K562 (cell line): ENCODE results near the gene ORC1. TPM values are rescaled to one million over a fixed set of nuclear protein-coding genes. Genes with fewer than 3 reads are reported as not detected.

Experiments
- BACH1 ChIP-seq: fragments of 200-800 bp; sonication (Bioruptor generic); IDR thresholded peaks from 2 replicates; pipeline ENCODE4 v1.6.1; 2016; ENCODE audit warnings: missing genetic modification characterization, missing compliant biosample characterization
- HMBOX1 ChIP-seq: sonication (generic); IDR thresholded peaks from 2 replicates; pipeline ENCODE4 v1.6.1; 2016
- MLLT1 ChIP-seq, 2 experiments: fragments of 450-650 bp; IDR thresholded peaks; 2 replicates each; pipeline ENCODE4 v1.6.1; 2016
- MNT ChIP-seq, 2 experiments: fragments of 450-650 bp; conservative IDR thresholded peaks; 2 replicates each; pipeline ENCODE4 v1.6.1; 2017; ENCODE audit warnings: mild to moderate bottlenecking in 2 of 2, moderate library complexity in 2 of 2
- NCOR1 ChIP-seq: fragments of 450-650 bp; IDR thresholded peaks from 2 replicates; pipeline ENCODE4 v1.6.1; 2016; ENCODE audit warnings: mild to moderate bottlenecking, moderate library complexity
- NFATC3 ChIP-seq: fragments of 450-650 bp; IDR thresholded peaks from 2 replicates; pipeline ENCODE4 v1.6.1; 2017; ENCODE audit warnings: mild to moderate bottlenecking
- RBFOX2 ChIP-seq: fragments of 200-400 bp; formaldehyde crosslinking; IDR thresholded peaks from 2 replicates; pipeline ENCODE4 v1.6.1; 2017; ENCODE audit warnings: low read depth, mild to moderate bottlenecking, low read length, moderate library complexity
- RFX5 ChIP-seq: IDR thresholded peaks from 2 replicates; pipeline ENCODE4 v1.6.1; 2011; ENCODE audit warnings: low read depth, mild to moderate bottlenecking, improper control_type of control experiment, low read length
- SMAD2 ChIP-seq: fragments of 150-350 bp; IDR thresholded peaks from 2 replicates; pipeline ENCODE4 v1.6.1; 2014; ENCODE audit warnings: low read depth, mild to moderate bottlenecking, low read length
- SMARCA4 ChIP-seq: fragments of 450-650 bp; IDR thresholded peaks from 2 replicates; pipeline ENCODE4 v1.6.1; 2016
- SRF ChIP-seq, 2 experiments: fragments of 250-450, 450-650 bp in 1 of 2; sonication (Bioruptor Pico) in 1 of 2; sonication (generic) in 1 of 2; formaldehyde crosslinking; IDR thresholded peaks; 2 replicates each; pipeline versions ENCODE4 v1.5.0 to v1.5.1; 2020 to 2022; ENCODE audit warnings: mild to moderate bottlenecking in 1 of 2, missing genetic modification reagents in 1 of 2
- UBTF ChIP-seq, 2 experiments: IDR thresholded peaks; 2 replicates each; pipeline ENCODE4 v1.6.1; 2012; ENCODE audit warnings: improper control_type of control experiment in 2 of 2, low read depth in 2 of 2, low read length in 2 of 2, borderline replicate concordance in 1 of 2
- XRCC3 ChIP-seq: fragments of 450-650 bp; IDR thresholded peaks from 2 replicates; pipeline ENCODE4 v1.6.1; 2017; ENCODE audit warnings: mild to moderate bottlenecking, moderate library complexity
- ZMIZ1 ChIP-seq, 2 experiments: fragments of 150-350 bp in 1 of 2; IDR thresholded peaks; 2 replicates each; pipeline ENCODE4 v1.6.1; 2012 to 2016; ENCODE audit warnings: low read depth in 2 of 2, low read length in 2 of 2, mild to moderate bottlenecking in 1 of 2, moderate library complexity in 1 of 2
- ZNF639 ChIP-seq, 2 experiments: fragments of 200-800 bp in 1 of 2; sonication (Bioruptor generic) in 1 of 2; sonication (generic) in 1 of 2; formaldehyde crosslinking in 1 of 2; IDR thresholded peaks in 1 of 2; conservative IDR thresholded peaks in 1 of 2; 2 replicates each; pipeline versions ENCODE4 v1.5.0 to v1.6.1; 2016 to 2020; ENCODE audit warnings: missing compliant biosample characterization in 1 of 2, missing genetic modification characterization in 1 of 2, missing genetic modification reagents in 1 of 2
- polyA plus RNA-seq, 8 experiments: library from polyadenylated mRNA; depleted of rRNA in 4 of 8; stranded (reverse) in 5 of 8; unstranded in 3 of 8; fragments of >200 nt; fragmentation: Nextera tagmentation in 2 of 8; fragmentation: Illumina TruSeq in 1 of 8; extraction: Ambion mirVana in 2 of 8; extraction: Trizol in 1 of 8; gene quantifications; 2 replicates each; pipeline versions ENCODE4 v1.2.1 to v1.2.3, GENCODE V29; 2011 to 2014; ENCODE audit warnings: inconsistent platforms in 1 of 8, missing spikeins in 1 of 8
- total RNA-seq, 7 experiments: library from RNA; depleted of rRNA in 6 of 7; stranded (reverse); fragments of >200 nt in 6 of 7; fragmentation: Illumina TruSeq in 2 of 7; extraction: Trizol in 2 of 7; gene quantifications; 2 replicates each; pipeline versions ENCODE4 v1.2.1 to v1.2.3, GENCODE V29; 2011 to 2021; ENCODE audit warnings: low replicate concordance in 1 of 7

ORC1 gene
- total and polyA plus RNA-seq, 9 of the 15 experiments (the other 6 are each of a cell fraction or from before 2014, with no cell fraction given) = 26.4 to 91.6 (median 69.7) TPM

- TF ChIP-seq RFX5 = peak; percentile 27; the same call in 1 of the 2 replicates
- no peak for TF ChIP-seq ZNF639 (CRISPR knock-in tag; conservative IDR thresholded peaks at IDR 0.05 in 1 of 2, IDR thresholded peaks at IDR 0.05 in 1 of 2)
- TF ChIP-seq SMARCA4 = no peak
- TF ChIP-seq RBFOX2 = no peak
- 0 out of 4 replicates have a peak, but pooled peaks of 1 of the 2 experiments have one; percentile 21 for TF ChIP-seq ZMIZ1 (IDR thresholded peaks at IDR 0.05; ENCODE audit: low read depth in 2 of 2, low read length in 2 of 2)
- TF ChIP-seq NCOR1 = peak; percentile 25; the same call in 1 of the 2 replicates
- no peak for TF ChIP-seq XRCC3
- no peak for TF ChIP-seq SMAD2
- TF ChIP-seq BACH1 (tag) = peak; percentile 95
- TF ChIP-seq MLLT1 (IDR thresholded peaks at IDR 0.05) = peak; percentile 47 to 60; a peak in 1 of 4 replicates
- TF ChIP-seq UBTF (IDR thresholded peaks at IDR 0.05; ENCODE audit: borderline replicate concordance in 1 of 2, low read depth in 2 of 2, low read length in 2 of 2) = no peak
- TF ChIP-seq MNT (conservative IDR thresholded peaks at IDR 0.05) = 0 out of 4 replicates have a peak, but pooled peaks have one; percentile 25 to 29
- TF ChIP-seq NFATC3 = 0 out of 2 replicates have a peak, but pooled peaks have one; percentile 35
- TF ChIP-seq SRF (CRISPR knock-in tag; IDR thresholded peaks at IDR 0.05) = peak in 1 of 2 experiments; percentile 53; a peak in 1 of 4 replicates
- TF ChIP-seq HMBOX1 = no peak
Measured at GRCh38 chr1:52403566-52404115, 582 bp downstream of the ORC1 start (continued).
